Measurements from ENCODE around the gene FOXL1. TPM values are rescaled to one million over a fixed set of nuclear protein-coding genes. Genes with fewer than 3 reads are reported as not detected.

The FOXL1 gene
- polyA plus RNA-seq, 1 donor: 0.26 TPM

- DNase-seq: no peak
These were observed 30.0 kb downstream of the FOXL1 start for GRCh38 chr16:86608301-86608747.

GRCh38 chr16:86609115-86609514 is 30.8 kb downstream of the FOXL1 start:
- DNase-seq: no peak

GRCh38 chr16:86609661-86610060 is 31.3 kb downstream of the FOXL1 start:
- no peak for DNase-seq

GRCh38 chr16:86610779-86611524 is 32.6 kb downstream of the FOXL1 start:
- DNase-seq: no peak

- DNase-seq: peak; percentile 35
These were observed 33.1 kb downstream of the FOXL1 start for GRCh38 chr16:86611525-86611855.

GRCh38 chr16:86611941-86612340 is 33.6 kb downstream of the FOXL1 start:
- DNase-seq: no peak

GRCh38 chr16:86614699-86615098 is 36.4 kb downstream of the FOXL1 start:
- no peak for DNase-seq

GRCh38 chr16:86616906-86617305 is 38.6 kb downstream of the FOXL1 start:
- no peak for DNase-seq

- DNase-seq: no peak
These were observed 40.3 kb downstream of the FOXL1 start for GRCh38 chr16:86618431-86619238.

- no peak for DNase-seq
These were observed 41.0 kb downstream of the FOXL1 start for GRCh38 chr16:86619239-86619794.

GRCh38 chr16:86620184-86620583 is 41.8 kb downstream of the FOXL1 start:
- DNase-seq: no peak

- no peak for DNase-seq
These were observed 43.6 kb downstream of the FOXL1 start for GRCh38 chr16:86621966-86622365.

GRCh38 chr16:86622700-86623615 is 44.6 kb downstream of the FOXL1 start:
- DNase-seq: no peak

GRCh38 chr16:86625029-86625428 is 46.7 kb downstream of the FOXL1 start:
- DNase-seq: no peak

- DNase-seq: no peak
These were observed 47.5 kb downstream of the FOXL1 start for GRCh38 chr16:86625821-86626220.

GRCh38 chr16:86626284-86626683 is 47.9 kb downstream of the FOXL1 start:
- no peak for DNase-seq

- DNase-seq: no peak
These were observed 48.6 kb downstream of the FOXL1 start for GRCh38 chr16:86626966-86627365.

- no peak for DNase-seq
These were observed 50.3 kb downstream of the FOXL1 start for GRCh38 chr16:86628614-86629013.

- DNase-seq: no peak
These were observed 52.1 kb downstream of the FOXL1 start for GRCh38 chr16:86630471-86630870.

- DNase-seq: no peak
These were observed 53.1 kb downstream of the FOXL1 start for GRCh38 chr16:86631444-86631843.

Measured in hindlimb muscle (tissue), 1 donor.